CD4-positive, alpha-beta T cell treated with Interleukin-10 for 1 hour (primary cell): Measurements from ENCODE around the gene DHRS2.
"Not testable (repeated sequence)": the region's sequence is repeated elsewhere in the genome, so short reads cannot be mapped to it uniquely, and the experiment has no call there.

Experiments used
- DNase-seq: peaks from one replicate; pipeline ENCODE4 v3.0.0-alpha.2; 2020

DHRS2 gene

GRCh38 chr14:23634698-23635412 lies 1.3 kb upstream of the DHRS2 start:
- not testable (repeated sequence) for DNase-seq

- not testable (repeated sequence) for DNase-seq
These were observed 1.1 kb downstream of the DHRS2 start for GRCh38 chr14:23637312-23637654.

GRCh38 chr14:23637655-23638413 lies 1.7 kb downstream of the DHRS2 start:
- not testable (repeated sequence) for DNase-seq

GRCh38 chr14:23638414-23639047 lies 2.4 kb downstream of the DHRS2 start:
- no peak for DNase-seq

GRCh38 chr14:23639048-23639890 lies 3.1 kb downstream of the DHRS2 start:
- no peak for DNase-seq

GRCh38 chr14:23639891-23640523 lies 3.8 kb downstream of the DHRS2 start:
- DNase-seq, result no peak

- no peak for DNase-seq
These were observed 4.5 kb downstream of the DHRS2 start for GRCh38 chr14:23640524-23641141.

GRCh38 chr14:23641180-23641914 lies 5.2 kb downstream of the DHRS2 start:
- no peak for DNase-seq

- DNase-seq, result no peak
These were observed 5.9 kb downstream of the DHRS2 start for GRCh38 chr14:23641915-23642588.

- DNase-seq, result no peak
These were observed 7.5 kb downstream of the DHRS2 start for GRCh38 chr14:23643533-23644194.

GRCh38 chr14:23644195-23644918 lies 8.2 kb downstream of the DHRS2 start:
- no peak for DNase-seq

GRCh38 chr14:23644919-23645336 lies 8.8 kb downstream of the DHRS2 start:
- DNase-seq, result no peak

- DNase-seq, result no peak
These were observed 9.3 kb downstream of the DHRS2 start for GRCh38 chr14:23645504-23645811.

GRCh38 chr14:23645812-23646647 lies 9.9 kb downstream of the DHRS2 start:
- no peak for DNase-seq

- no peak for DNase-seq
These were observed 10.7 kb downstream of the DHRS2 start for GRCh38 chr14:23646648-23647549.

GRCh38 chr14:23647619-23648018 lies 11.5 kb downstream of the DHRS2 start:
- no peak for DNase-seq

- no peak for DNase-seq
These were observed 12.7 kb downstream of the DHRS2 start for GRCh38 chr14:23648764-23649460.
